GM19395 (cell line): ENCODE measurements around the gene KRTAP6-1.

Source experiments
- ATAC-seq: cut with Tn5 transposase; IDR thresholded peaks from one replicate; pipeline ENCODE4 v1.9.1; 2021; ENCODE audit warnings: mild to moderate bottlenecking, moderate library complexity; ENCODE audit not compliant: unreplicated experiment

The KRTAP6-1 gene, protein sequence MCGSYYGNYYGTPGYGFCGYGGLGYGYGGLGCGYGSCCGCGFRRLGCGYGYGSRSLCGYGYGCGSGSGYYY

DNA sequence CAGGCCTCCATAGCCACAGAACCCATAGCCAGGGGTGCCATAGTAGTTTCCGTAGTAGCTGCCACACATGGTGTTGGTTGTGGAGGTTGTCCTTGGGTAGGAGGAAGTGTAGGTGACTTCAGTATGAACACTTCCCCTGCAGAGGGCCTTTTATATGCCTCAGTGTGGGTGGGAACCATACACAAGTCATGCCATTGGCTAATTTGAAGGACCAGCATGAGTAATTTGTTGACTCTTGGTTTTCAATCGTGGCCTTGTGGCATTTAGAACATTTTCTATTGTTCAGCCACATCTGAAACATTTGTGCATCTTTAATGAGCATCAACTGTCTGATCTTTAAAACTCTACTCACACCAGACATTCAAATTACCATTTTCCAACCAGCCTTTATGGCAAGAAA lies at the start of gene KRTAP6-1:
Gene KRTAP6-1, minus strand, starts transcription at position 95 of the 400 bp plus-strand sequence. Its CDS starts 26 bp downstream, at position 69.
- ATAC-seq, result no peak

DNA sequence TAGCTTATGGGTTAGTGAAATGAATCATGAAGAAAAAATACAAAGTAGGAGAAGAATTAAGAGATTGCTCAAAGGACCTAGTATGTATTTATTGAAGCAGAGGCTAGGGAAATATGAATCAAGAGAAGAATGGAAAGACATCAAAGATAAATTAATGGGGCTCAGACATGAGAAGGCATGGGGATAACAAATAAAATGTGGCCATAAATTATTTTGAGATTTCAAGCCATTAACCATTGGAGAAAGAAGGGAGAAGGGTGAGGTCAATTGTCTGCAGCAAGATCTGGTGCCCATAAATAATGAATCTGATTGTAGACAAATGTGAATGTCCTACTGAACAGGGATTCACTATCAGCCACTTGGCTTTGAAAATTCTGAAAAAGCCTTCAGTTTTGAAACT lies 39.2 kb upstream of the KRTAP6-1 start:
- no peak for ATAC-seq

DNA sequence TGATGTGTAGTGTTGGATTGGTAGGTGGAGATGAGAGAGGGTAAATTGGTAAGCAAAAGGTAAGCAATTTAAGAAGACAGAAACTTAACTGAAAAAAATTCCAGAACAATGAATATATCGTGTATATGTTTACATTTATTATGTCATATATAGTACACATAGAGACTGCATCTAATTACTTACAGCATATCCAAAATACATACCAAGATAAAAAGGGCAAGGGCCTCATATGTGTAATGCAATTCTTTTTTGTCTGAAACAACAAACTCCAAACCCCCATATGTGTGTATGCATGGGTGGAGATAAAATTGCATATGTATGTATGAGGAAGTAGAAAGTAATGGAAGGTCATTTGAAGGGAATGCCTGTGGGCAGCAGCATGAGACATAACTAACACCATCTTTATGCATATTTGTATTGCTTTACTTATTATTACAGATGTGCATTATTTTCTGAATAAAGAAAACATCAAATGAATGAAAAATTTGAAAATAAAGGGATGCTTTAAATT lies 33.2 kb upstream of the KRTAP6-1 start:
- no peak for ATAC-seq

DNA sequence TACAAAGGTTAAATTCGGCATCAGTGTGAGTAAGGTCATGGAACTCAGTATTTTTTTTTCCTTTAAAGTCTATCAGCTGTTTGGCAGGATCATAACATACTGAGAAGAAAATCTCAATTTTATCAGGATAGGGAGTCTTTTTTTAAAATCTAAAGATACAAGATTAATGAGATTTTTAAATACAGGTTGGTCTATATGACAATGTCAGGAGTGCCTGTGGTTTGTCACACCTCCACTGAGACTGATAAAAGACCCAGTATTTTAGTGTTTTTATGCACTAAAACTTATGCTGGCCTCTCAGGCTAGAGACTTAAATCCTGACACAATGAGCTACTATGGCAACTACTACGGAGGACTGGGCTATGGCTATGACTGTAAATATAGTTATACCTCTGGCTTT lies 28.8 kb upstream of the KRTAP6-1 start, which contains the start of gene KRTAP20-3:
Gene KRTAP20-3, plus strand, starts transcription at position 301 of the 400 bp plus-strand sequence.
- ATAC-seq, result no peak

GRCh38 chr21:30638686-30639085 lies 25.0 kb upstream of the KRTAP6-1 start:
- no peak for ATAC-seq

- no peak for ATAC-seq
Observed at GRCh38 chr21:30634906-30635305, 21.2 kb upstream of the KRTAP6-1 start, which contains the start of gene KRTAP20-2. KRTAP20-2 (plus strand) TSS chr21:30635206; CDS start chr21:30635264, 58 bp downstream.

- no peak for ATAC-seq
Observed at GRCh38 chr21:30629200-30629599, 15.5 kb upstream of the KRTAP6-1 start.

DNA sequence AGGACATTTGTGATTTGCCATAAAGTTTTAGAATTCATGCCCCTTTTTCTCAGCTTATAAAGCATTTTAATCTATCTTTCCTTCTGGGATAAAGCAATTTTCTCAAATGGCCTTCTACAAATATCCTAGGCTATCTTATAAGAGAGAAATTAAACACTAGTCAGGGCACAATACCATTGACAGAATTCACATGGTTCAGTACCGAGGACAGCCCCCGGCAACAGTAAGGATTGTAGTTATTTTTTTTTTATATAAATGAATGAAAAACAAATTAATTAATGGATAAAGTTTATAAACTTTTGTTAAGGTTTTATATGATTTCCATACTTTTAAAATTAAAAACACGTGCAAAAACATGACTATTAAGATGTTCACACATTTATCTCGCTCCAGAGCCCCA lies 14.4 kb upstream of the KRTAP6-1 start:
- ATAC-seq, result no peak

DNA sequence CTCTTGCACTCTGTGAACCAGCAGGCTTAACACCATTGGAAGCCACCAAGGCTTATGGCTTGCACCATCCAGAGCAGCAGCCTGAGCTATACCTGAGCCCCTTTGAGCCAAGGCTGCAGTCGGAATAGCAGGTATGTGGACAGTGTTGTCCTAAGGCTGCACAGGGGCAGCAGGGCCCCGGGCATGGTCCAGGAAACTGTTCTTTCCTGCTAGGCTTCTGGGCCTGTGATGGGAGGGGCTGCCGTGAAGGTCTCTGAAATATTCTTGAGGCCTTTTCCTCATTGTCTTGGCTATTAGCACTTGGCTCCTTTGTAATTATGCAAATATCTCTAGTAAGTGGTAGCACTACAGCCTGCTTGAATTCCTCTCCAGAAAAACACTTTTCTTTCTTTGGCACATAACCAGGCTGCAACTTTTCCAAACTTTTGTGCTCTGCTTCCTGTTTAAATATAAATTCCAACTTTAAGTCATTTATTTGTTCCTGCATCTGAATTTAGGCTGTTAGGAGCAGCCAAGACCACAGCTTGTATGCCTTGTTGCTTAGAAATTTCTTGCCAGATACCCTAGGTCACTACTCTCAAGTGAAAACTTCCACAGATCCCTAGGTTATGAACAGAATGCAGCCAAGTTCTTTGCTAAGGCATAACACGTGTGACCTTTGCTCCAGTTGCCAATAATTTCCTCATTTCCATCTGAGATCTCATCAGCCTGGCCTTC lies 11.9 kb upstream of the KRTAP6-1 start:
- ATAC-seq, result no peak

- ATAC-seq, result no peak
Observed at GRCh38 chr21:30623362-30623761, 9.6 kb upstream of the KRTAP6-1 start.

DNA sequence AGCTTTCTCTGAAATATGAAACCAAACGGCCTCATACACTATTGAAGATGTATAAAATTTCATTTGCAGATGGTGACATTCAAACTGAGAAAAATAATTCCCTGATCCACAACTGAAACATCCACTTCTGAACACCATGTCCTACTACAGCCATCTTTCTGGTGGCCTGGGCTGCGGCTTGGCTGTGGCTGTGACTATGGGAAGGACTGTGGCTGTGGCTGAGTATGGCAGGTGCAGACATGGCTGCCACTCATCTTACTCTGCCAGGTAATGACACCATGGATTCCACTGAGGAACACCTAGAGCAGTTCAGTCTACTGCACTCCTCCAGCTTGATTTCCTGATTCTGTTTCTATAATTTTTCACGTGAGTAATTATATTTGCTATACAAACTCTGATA lies 6.8 kb upstream of the KRTAP6-1 start, which contains the start of gene KRTAP20-4:
Gene KRTAP20-4, plus strand, starts transcription at position 106 of the 400 bp plus-strand sequence.
- no peak for ATAC-seq

DNA sequence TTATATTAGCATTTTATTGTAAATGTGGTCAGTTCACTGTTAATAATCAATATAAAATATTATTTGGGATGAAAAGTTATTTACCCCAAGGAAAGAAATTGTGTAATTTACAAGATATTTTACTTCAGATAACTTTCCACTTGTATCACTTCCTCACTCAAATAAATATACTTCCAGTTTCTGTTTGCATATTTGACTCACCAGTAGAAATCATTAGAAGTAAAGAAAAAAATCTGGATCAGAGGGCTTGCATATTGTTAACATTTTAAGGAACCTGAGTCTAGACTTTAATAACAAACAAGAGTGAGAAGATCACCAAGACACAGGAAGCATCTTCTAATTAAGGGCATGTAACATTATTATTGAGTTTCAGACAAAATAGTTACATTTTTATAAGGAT lies 6.3 kb upstream of the KRTAP6-1 start:
- no peak for ATAC-seq

DNA sequence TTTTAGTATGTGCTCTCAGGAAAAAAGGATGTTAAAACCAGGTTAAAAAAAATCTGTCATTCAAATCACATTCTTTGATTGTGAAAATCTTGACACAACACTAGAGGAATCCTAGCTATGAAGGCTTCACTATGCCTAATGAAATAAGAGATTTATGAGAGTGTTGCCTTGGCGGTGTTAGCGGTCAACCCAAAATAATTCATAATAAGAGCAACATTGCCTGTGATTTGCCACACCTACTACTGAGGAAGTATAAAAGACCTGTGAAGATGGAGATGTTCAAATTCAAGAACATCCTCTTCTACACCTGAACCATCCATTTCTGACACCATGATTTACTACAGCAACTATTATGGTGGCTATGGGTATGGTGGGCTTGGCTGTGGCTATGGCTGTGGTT lies 2.4 kb upstream of the KRTAP6-1 start, which contains the start of gene KRTAP20-1:
Gene KRTAP20-1, plus strand, starts transcription at position 301 of the 400 bp plus-strand sequence. Its CDS starts 30 bp downstream, at position 331.
- no peak for ATAC-seq

DNA sequence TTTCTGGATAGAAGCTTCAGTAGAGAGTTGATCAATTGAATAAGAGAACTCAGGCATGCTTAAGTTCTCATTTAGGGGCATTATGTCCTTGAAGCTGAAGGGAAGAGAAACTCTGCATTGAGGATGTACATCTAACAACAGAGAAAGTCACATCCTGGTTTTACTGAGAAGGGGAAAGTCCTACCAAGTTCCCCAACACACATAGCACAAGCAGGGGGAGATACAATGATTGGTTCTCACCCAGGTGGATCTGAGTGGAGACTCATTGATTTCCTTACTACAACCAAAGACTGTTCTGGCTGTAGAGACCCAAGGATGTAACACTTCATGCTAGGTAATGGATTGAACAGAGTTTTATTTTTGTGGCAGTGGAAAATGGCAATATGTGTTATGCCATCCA lies 1.5 kb upstream of the KRTAP6-1 start:
- ATAC-seq, result no peak

GRCh38 chr21:30612132-30612531 lies 1.6 kb downstream of the KRTAP6-1 start:
- no peak for ATAC-seq

DNA sequence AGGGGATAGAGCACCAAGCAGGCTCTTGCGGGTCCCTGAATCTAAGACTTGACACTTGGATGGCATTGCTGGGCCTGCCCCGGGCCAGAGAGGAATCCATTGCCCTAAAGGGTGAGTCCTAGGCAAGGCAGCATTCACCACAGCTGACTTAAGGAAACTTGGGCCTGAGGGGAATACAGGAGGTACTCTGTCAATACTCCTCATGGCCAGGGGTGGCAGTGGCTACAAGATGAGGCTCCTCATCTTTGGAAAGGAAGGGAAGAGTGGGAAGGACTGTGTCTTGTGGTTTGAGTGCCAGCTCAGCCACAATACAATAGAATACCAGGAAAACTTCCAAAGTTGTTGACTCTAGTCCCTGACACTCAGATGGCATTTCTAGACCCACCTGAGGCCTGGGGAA lies 7.8 kb downstream of the KRTAP6-1 start:
- no peak for ATAC-seq

DNA sequence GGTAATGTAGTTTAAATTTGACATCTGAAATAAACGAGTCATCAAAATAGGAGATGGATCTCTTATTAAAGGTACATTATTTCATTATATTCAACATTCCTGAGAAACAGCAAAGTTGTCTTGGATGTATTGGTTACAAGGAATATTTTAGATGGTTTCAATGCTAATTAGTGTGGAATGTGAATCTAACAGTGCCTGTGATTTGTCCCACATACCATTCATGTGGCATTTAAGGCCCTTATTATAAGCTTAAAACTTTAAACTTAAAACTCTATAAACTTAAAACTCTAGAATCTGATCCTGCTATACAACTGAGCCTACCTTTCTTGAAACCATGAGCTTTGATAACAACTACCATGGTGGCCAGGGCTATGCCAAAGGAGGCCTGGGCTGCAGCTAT lies 12.9 kb downstream of the KRTAP6-1 start, which contains the start of gene KRTAP22-1:
Gene KRTAP22-1, plus strand, starts transcription at position 301 of the 400 bp plus-strand sequence.
- ATAC-seq, result no peak

GRCh38 chr21:30598802-30599201 lies 14.9 kb downstream of the KRTAP6-1 start, which contains the start of gene KRTAP6-2:
KRTAP6-2 (minus strand) TSS chr21:30598902; CDS start chr21:30598874, 28 bp downstream.
- ATAC-seq, result no peak

DNA sequence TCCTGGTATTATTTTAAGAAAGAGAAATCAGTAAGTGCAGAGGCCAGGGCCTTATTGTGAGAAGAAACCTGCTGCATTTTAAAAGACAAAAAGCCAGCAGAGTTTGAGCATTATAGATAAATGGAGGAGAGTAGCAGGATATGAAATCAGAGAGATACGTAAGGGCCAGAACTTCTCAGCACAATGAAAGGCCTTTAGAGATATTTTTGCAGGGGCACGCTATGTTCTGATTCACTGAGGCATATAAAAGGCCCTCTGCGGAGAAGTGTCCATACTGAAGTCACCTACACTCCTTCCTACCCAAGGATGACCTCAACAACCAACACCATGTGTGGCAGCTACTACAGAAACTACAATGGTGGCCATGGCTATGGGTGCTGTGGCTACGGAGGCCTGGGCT lies 21.6 kb downstream of the KRTAP6-1 start, which contains the start of gene KRTAP6-3:
Gene KRTAP6-3, plus strand, starts transcription at position 301 of the 400 bp plus-strand sequence. Its CDS starts 6 bp downstream, at position 307.
- ATAC-seq, result no peak

- no peak for ATAC-seq
Observed at GRCh38 chr21:30590297-30590696, 23.4 kb downstream of the KRTAP6-1 start, which contains the start of gene KRTAP22-2. KRTAP22-2 (minus strand) TSS chr21:30590397.

- no peak for ATAC-seq
Observed at GRCh38 chr21:30582870-30583269, 30.9 kb downstream of the KRTAP6-1 start.

- no peak for ATAC-seq
Observed at GRCh38 chr21:30580132-30580531, 33.6 kb downstream of the KRTAP6-1 start.
